NCI-H1436 (cell line): ENCODE measurements around the gene TESMIN.

Experiments used
- DNase-seq: peaks from one replicate; lab custom pipeline; 2025; lab: John Stamatoyannopoulos, UW

Gene TESMIN

GRCh38 chr11:68660066-68660810 is 91.1 kb downstream of the TESMIN start:
- DNase-seq = no peak

DNA sequence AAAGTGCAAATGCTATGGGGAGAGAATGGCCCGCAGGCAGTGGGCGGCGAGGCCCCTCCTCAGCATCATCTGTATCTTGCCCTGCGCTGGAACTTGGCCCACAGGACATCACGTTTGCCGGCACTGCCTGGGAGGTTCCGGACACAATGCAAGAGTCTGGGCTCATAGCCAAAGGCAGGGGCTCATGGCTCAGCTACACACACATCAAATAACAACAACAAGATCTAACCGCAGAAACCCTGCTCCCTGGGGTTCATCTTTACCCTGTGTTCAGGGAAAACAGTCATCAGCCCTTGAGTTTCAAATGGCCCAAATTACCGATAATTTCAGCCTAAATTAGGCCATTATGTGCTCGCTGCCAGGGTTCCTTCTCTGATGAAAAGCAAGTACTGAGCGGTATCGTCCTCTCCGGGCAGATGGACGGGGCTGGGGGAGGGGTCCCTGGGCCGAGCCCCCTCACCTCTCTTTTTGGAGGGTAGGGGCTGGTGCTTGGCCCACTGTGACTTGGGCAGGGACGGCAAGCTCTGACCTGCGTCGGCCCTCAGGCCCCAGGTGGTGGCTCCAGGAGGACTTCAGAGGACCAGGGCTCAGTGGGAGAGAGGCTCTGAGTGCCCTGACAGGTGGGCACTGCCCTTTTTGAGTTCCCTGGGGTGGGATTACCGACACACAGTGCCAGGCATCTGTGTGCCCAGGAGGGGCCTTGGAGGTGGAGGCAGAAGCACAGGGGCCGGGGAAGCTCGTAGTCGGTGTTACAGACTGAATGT is 92.0 kb downstream of the TESMIN start:
- peak; percentile 95 for DNase-seq

DNA sequence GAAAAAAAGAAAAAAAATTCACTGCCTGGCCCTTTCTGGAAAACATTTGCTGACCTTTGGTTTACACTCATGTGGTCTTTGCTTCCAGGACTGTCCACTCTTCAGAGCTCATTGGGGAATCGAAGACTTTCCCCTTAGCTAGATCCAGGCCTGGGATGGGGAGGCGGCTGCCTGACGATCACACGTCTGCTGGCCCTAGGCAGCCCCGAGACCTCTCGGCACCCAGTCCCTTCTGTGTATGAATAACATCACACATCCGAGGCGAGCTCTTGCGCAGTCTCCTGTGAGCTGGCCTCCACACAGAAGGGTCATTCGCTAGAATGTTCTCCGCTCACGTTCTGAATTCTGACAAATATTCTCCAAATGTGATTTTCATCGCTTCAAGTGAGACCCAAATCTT is 92.7 kb downstream of the TESMIN start:
- no peak for DNase-seq

DNA sequence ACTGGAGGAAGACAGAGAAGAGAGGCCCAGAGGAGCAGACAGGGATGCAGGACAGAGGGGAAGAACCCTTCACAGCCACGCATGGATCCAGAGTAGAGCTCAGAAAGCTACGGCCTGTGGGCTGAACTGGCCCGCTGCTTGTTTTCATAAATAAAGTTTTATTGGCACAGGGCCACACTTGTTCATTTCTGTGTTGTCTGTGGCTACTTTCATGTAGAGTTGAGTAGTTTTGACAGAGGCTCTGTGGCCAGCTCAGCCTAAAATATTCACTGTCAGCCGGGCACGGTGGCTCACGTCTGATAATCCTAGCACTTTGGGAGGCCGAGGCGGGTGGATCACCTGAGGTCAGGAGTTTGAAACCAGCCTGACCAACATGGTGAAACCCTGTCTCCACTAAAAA is 93.2 kb downstream of the TESMIN start:
- no peak for DNase-seq
